Activated T-cell treated with anti-CD3 and anti-CD28 coated beads, Interleukin-2, amount 50 U/mL, for 1 hour (primary cell): ENCODE results near the gene TMEM119.
"Not testable (repeated sequence)": the region's sequence is repeated elsewhere in the genome, so short reads cannot be mapped to it uniquely, and the experiment has no call there.

Source experiments
- DNase-seq: peaks from one replicate; pipeline ENCODE4 v3.0.0-alpha.2; 2020

The TMEM119 gene

GRCh38 chr12:108634341-108634751 lies 36.5 kb upstream of the TMEM119 start:
- peak; percentile 63 for DNase-seq

GRCh38 chr12:108633534-108634248 lies 35.8 kb upstream of the TMEM119 start, which contains the start of gene SELPLG:
Gene SELPLG, minus strand, starts transcription at chr12:108633894. Its CDS starts 9,587 bp downstream, at chr12:108624307.
- peak; percentile 81 for DNase-seq

GRCh38 chr12:108633081-108633533 lies 35.2 kb upstream of the TMEM119 start:
- no peak for DNase-seq

GRCh38 chr12:108631261-108631660 lies 33.4 kb upstream of the TMEM119 start:
- DNase-seq = not testable (repeated sequence)

- DNase-seq = peak; percentile 35
These were observed 32.8 kb upstream of the TMEM119 start for GRCh38 chr12:108630481-108631207.

- DNase-seq = peak; percentile 62
These were observed 32.1 kb upstream of the TMEM119 start for GRCh38 chr12:108629824-108630476.

GRCh38 chr12:108629151-108629550 lies 31.3 kb upstream of the TMEM119 start:
- peak; percentile 43 for DNase-seq

GRCh38 chr12:108627134-108627920 lies 29.4 kb upstream of the TMEM119 start:
- DNase-seq = no peak

GRCh38 chr12:108625228-108625627 lies 27.3 kb upstream of the TMEM119 start:
- no peak for DNase-seq

- no peak for DNase-seq
These were observed 25.7 kb upstream of the TMEM119 start for GRCh38 chr12:108623577-108623976.

- no peak for DNase-seq
These were observed 25.1 kb upstream of the TMEM119 start for GRCh38 chr12:108622921-108623514.

- no peak for DNase-seq
These were observed 24.5 kb upstream of the TMEM119 start for GRCh38 chr12:108622421-108622820.

GRCh38 chr12:108621161-108621560 lies 23.3 kb upstream of the TMEM119 start:
- no peak for DNase-seq

GRCh38 chr12:108620236-108620879 lies 22.5 kb upstream of the TMEM119 start:
- no peak for DNase-seq

GRCh38 chr12:108619369-108620160 lies 21.7 kb upstream of the TMEM119 start:
- DNase-seq = no peak

- DNase-seq = not testable (repeated sequence)
These were observed 21.0 kb upstream of the TMEM119 start for GRCh38 chr12:108618953-108619274.

GRCh38 chr12:108618079-108618952 lies 20.4 kb upstream of the TMEM119 start:
- peak; percentile 80 for DNase-seq

- DNase-seq = peak; percentile 73
These were observed 19.3 kb upstream of the TMEM119 start for GRCh38 chr12:108616941-108617858.

- DNase-seq = no peak
These were observed 18.5 kb upstream of the TMEM119 start for GRCh38 chr12:108616359-108616758.
